ENCODE results near the gene CDKL5.
"Not testable (repeated sequence)": the region's sequence is repeated elsewhere in the genome, so short reads cannot be mapped to it uniquely, and the experiment has no call there.

The CDKL5 gene

DNA sequence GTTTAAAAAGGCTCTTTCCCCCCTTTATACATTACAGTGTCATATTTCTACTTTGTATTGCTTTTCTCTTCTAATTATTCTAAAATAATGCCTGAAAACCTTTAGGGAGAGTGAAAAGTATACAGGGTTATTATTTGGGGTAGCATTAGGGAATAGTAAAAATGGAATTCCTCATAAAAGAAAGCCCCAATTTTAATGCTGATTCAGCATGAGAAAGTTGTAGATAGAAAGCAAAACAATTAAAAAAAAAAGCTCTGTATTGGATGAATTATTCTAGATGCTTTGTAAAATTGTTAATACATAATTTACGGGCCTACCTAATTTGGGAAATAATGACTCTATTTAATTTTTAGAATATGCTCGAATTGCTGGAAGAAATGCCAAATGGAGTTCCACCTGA lies 154.1 kb downstream of the CDKL5 start:
- H3K4me3 ChIP-seq (ENCODE audit: low read length) = no peak overlapping the region
- TF ChIP-seq, protein P1, sequence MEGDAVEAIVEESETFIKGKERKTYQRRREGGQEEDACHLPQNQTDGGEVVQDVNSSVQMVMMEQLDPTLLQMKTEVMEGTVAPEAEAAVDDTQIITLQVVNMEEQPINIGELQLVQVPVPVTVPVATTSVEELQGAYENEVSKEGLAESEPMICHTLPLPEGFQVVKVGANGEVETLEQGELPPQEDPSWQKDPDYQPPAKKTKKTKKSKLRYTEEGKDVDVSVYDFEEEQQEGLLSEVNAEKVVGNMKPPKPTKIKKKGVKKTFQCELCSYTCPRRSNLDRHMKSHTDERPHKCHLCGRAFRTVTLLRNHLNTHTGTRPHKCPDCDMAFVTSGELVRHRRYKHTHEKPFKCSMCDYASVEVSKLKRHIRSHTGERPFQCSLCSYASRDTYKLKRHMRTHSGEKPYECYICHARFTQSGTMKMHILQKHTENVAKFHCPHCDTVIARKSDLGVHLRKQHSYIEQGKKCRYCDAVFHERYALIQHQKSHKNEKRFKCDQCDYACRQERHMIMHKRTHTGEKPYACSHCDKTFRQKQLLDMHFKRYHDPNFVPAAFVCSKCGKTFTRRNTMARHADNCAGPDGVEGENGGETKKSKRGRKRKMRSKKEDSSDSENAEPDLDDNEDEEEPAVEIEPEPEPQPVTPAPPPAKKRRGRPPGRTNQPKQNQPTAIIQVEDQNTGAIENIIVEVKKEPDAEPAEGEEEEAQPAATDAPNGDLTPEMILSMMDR (conservative IDR thresholded peaks at IDR 0.05; ENCODE audit: low read depth, low read length) = no peak
- no peak for DNase-seq (ENCODE audit: low read depth)

DNA sequence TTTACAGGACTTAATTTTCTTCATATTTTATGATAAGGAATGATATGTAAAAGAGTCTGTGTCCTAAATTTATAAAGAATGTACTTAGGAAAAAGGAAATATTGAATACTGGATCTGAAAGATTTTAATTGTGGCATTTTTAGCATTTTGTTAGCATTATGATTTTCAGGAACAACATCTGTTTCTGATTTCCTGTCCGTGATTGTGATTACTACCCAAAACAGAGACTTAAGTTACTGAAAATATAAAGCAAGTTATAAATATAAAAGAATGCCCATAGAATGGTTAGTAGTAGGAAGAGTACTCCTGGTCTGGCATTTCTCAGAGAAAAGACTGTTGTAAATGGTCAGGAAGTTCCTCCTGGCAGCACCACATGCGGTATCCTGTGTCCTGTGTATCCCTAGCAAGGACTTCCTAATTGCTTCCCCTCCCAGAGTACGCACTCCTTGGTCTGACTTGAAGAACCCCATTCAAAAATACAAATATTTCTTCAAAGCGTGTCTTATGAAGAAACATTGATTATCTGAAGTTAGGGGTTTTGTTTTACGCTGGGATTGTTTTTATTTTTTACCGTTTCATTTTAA lies 157.6 kb downstream of the CDKL5 start:
- no peak for DNase-seq (ENCODE audit: low read depth)
- H3K4me3 ChIP-seq (ENCODE audit: low read length) = no peak overlapping the region
- TF ChIP-seq, protein P1 (conservative IDR thresholded peaks at IDR 0.05; ENCODE audit: low read depth, low read length) = no peak

DNA sequence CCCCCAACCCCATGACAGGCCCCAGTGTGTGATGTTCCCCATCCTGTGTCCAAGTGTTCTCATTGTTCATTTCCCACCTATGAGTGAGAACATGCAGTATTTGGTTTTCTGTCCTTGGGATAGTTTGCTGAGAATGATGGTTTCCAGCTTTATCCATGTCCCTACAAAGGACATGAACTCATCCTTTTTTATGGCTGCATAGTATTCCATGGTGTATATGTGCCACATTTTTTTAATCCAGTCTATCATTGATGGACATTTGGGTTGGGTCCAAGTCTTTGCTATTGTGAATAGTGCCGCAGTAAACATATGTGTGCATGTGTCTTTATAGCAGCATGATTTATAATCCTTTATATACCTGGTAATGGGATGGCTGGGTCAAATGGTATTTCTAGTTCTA lies 163.9 kb downstream of the CDKL5 start:
- DNase-seq (ENCODE audit: low read depth); H3K4me3 ChIP-seq (ENCODE audit: low read length): not testable (repeated sequence)

DNA sequence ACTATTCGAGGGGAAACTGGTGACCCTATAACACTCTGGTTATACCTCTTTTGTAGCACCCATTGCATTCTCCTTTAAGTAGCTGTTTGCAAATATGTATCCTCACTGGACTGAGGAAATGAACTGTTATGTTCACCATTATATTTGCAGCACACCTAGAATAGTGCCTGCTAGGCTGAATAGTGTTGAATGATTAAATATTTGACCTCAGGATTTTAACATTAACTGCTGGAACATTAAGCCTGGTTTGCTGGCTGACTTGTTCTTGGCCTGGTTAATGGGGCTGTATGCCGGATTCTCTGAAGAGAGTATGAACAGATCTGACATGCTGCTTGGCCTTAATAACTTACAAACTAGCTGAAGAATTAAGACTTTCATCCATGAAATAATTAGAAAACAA lies 166.4 kb downstream of the CDKL5 start:
- no peak overlapping the region for H3K4me3 ChIP-seq (ENCODE audit: low read length)
- TF ChIP-seq, protein P1 (conservative IDR thresholded peaks at IDR 0.05; ENCODE audit: low read depth, low read length) = no peak
- DNase-seq (ENCODE audit: low read depth) = no peak

DNA sequence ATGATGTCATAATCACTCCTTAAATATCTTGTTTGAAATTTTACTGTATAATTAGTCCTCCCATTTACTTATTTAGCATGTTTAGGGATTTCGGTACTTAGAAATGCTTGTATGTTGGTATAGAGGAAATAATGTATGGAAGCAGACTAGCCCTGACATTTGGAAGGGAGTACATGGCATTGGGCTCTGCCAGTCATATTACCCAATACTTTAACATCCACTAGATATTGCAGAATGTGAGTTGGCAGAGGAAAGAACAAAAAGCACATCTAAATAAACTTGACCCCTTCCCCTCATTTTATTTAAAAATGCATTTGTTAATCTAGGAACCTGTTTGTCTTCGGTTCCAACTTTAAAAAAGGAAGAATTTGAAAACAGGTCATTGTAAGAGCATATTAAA lies 168.7 kb downstream of the CDKL5 start:
- no peak for DNase-seq (ENCODE audit: low read depth)
- no peak overlapping the region for H3K4me3 ChIP-seq (ENCODE audit: low read length)
- TF ChIP-seq, protein P1 (conservative IDR thresholded peaks at IDR 0.05; ENCODE audit: low read depth, low read length) = no peak

DNA sequence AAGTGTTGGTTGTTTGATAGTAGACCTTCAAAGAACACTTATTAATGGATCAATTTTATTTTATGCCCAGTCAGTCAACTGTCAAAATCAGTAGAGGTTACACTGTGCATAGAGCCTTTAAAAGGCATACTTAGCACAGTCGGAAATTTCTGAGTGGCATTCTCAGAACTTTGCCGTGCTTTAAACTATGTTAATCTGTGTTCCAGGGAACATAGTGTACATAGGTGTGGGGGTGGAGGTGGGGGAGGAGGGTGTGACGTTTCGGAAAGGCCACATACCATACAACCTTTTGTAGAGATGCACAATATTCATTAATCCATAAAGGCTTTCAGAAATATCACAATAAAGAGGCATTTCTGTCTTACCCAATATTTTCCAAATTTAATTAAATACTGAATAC lies 170.7 kb downstream of the CDKL5 start:
- H3K4me3 ChIP-seq (ENCODE audit: low read length) = no peak overlapping the region
- DNase-seq (ENCODE audit: low read depth) = no peak
- TF ChIP-seq, protein P1 (conservative IDR thresholded peaks at IDR 0.05; ENCODE audit: low read depth, low read length) = no peak

DNA sequence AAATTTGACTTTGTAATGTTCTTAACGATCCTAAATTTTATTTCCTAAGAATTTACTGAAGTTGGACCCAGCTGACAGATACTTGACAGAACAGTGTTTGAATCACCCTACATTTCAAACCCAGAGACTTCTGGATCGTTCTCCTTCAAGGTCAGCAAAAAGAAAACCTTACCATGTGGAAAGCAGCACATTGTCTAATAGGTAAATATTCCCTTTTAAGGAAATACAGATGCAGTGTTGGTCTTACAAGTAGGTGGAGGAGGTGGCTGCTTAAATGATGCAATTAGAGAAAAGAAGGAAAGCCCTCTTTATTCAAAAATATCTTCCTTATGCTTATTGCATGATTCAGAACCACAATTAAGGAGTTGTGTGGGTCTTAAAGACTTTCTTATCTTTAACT lies 173.0 kb downstream of the CDKL5 start:
- DNase-seq (ENCODE audit: low read depth) = no peak
- H3K4me3 ChIP-seq (ENCODE audit: low read length) = no peak overlapping the region
- TF ChIP-seq, protein P1 (conservative IDR thresholded peaks at IDR 0.05; ENCODE audit: low read depth, low read length) = no peak

DNA sequence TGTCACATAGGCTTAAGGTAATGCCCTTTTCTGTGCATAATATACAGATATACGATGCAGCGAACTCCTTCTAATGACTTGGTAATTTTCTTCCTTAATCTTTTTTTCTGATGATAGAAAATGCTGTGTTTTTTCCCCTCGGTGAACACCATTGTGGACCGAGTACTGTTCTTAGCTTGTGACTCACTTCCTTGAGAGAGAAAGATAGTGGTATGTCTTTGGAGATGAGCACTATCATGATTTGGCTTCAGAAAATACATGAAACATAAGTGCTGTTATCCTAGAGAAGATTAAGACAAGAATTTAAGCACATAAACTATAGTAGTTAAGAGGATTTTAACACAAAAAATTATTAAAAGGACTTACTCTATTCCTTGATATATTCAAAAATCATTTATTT lies 182.6 kb downstream of the CDKL5 start:
- DNase-seq (ENCODE audit: low read depth) = no peak
- TF ChIP-seq, protein P1 (conservative IDR thresholded peaks at IDR 0.05; ENCODE audit: low read depth, low read length) = no peak
- no peak overlapping the region for H3K4me3 ChIP-seq (ENCODE audit: low read length)
